NCI-H1417 treated with DMSO at 0.1 percent for 48 hours (cell line): ENCODE measurements around the gene CTBP1.

Source experiments
- DNase-seq: peaks from one replicate; lab custom pipeline; 2025; lab: John Stamatoyannopoulos, UW

The CTBP1 gene

GRCh38 chr4:1222938-1223690, 25.8 kb downstream of the CTBP1 start:
- no peak for DNase-seq

- no peak for DNase-seq
Measured at GRCh38 chr4:1222036-1222789, 26.7 kb downstream of the CTBP1 start.

- no peak for DNase-seq
Measured at GRCh38 chr4:1221155-1221870, 27.6 kb downstream of the CTBP1 start.

- DNase-seq, result no peak
Measured at GRCh38 chr4:1220566-1220965, 28.4 kb downstream of the CTBP1 start.

- no peak for DNase-seq
Measured at GRCh38 chr4:1219566-1219950, 29.4 kb downstream of the CTBP1 start.

GRCh38 chr4:1218634-1219565, 30.0 kb downstream of the CTBP1 start:
- no peak for DNase-seq

- no peak for DNase-seq
Measured at GRCh38 chr4:1217366-1217765, 31.6 kb downstream of the CTBP1 start.

GRCh38 chr4:1216869-1217294, 32.0 kb downstream of the CTBP1 start:
- no peak for DNase-seq

- DNase-seq, result no peak
Measured at GRCh38 chr4:1216076-1216614, 32.8 kb downstream of the CTBP1 start.

- DNase-seq, result no peak
Measured at GRCh38 chr4:1215141-1216075, 33.5 kb downstream of the CTBP1 start.

- no peak for DNase-seq
Measured at GRCh38 chr4:1214101-1215095, 34.5 kb downstream of the CTBP1 start.

- no peak for DNase-seq
Measured at GRCh38 chr4:1213336-1213995, 35.5 kb downstream of the CTBP1 start.

- no peak for DNase-seq
Measured at GRCh38 chr4:1212546-1213335, 36.2 kb downstream of the CTBP1 start.

GRCh38 chr4:1211891-1212545, 36.9 kb downstream of the CTBP1 start:
- DNase-seq, result no peak

GRCh38 chr4:1211371-1211770, 37.6 kb downstream of the CTBP1 start:
- DNase-seq, result no peak

- no peak for DNase-seq
Measured at GRCh38 chr4:1210971-1211370, 38.0 kb downstream of the CTBP1 start.

GRCh38 chr4:1210241-1210841, 38.6 kb downstream of the CTBP1 start:
- DNase-seq, result no peak
